NCI-H82 treated with DMSO at 0.1 percent for 48 hours (cell line): ENCODE data around the gene GLCE.

Experiments
- DNase-seq: peaks from one replicate; lab custom pipeline; 2025; ENCODE audit not compliant: unreplicated experiment; lab: John Stamatoyannopoulos, UW

Gene GLCE

DNA sequence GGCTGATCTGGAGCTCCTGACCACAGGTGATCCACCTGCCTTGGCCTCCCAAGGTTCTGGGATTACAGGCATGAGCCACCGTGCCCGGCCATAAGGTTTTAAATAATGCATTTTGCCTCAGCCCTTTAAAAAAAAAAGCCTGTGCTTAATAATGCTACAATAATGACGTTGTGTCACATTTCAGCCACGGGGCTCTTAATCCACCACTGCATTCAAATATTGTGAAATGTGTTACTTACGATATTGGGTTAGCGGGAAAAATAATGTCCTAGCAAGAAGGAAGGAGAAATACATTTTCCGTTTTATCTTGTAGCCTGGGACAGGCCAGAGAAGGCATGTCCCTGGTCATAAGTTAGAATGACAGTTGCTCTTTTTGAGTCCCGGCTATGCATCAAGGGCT is 155.9 kb downstream of the GLCE start:
- no peak for DNase-seq

DNA sequence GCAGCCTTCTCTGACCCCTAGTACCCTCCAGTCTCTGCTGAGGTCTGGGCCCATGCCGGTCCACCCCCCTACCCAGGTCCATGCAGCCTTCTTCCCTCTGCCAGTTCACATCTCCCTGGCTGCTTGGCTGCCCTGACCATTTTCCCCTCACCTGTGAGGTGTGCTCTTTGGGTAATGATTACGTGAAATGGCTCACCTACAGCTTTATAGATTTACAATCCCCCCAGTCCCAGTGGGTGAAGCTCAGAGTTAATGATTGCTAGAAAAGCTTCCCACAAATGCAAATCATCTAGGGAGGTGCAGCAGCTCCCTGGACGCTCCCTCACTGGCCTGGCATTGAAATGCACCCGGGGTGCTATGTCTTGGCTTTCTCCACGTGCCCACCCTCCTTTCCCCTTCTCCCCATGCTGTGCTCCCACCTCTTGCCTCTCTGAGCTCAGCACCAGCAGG is 157.0 kb downstream of the GLCE start:
- no peak for DNase-seq

DNA sequence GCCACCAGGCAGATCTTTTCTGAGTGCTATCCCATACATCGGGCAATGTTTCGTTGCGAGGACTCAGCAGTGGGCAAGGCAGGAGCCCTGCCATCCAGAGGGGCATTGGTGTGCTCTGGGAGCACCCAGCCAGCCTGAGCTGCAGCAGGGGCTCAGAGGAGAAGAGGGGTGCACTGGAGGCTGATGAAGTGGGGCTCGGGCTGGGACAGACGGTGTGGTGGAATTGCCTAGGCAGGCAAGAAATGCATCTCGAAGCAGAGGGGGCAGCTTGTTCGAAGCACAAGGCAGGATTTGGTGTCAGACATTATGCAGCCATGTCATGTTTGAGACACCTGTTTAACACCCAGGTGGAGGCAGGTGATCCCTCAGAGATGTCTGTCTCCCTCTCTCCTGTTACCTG is 157.6 kb downstream of the GLCE start:
- DNase-seq, result no peak

DNA sequence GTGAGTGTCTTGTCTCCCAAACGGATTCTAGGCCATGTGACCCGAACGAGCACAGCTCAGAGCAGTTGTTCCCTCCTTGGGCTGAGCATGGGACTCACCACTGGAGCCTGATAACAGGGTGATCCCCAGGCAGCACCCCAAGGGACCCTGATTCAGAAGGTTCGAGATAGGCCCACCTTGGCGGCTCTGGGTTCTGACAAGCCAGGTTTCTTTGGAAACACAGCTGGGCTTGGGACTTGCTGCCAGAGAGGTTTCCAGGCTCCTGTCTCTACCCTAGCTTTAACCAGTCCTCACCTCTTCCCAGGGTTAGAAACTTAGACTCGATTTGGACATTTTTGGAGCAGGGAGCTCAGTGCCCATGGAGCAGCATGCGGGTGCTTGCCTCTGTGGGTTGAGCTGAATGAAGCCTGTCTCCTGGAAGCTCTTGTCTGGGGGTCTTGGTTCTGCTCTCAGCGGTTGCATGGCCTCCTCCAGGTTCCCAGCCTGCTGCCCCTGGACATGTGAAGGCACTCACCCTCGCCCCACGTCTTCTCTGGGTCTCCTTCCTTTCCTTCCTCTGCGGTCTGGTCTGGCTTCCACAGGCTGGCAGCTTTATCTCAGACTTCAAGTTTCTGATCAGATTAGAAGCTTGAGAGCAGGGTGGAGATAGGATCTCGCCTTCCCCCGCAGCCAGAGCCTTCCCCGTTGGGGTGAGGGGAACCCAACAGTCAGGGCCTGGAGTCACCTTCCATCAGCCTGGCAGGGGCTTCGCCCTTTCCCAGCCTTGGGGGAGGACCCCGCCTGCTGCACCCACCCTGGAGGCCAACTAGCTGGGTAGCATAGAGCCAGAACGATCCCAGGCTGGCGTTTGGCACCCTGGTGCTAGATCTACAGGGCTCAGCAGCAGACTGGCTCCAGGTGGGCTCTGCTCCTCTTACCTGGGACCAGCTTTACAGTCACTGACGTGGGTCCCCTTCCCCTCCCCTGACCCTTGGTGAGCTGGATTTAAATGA is 159.2 kb downstream of the GLCE start:
- DNase-seq, result no peak

DNA sequence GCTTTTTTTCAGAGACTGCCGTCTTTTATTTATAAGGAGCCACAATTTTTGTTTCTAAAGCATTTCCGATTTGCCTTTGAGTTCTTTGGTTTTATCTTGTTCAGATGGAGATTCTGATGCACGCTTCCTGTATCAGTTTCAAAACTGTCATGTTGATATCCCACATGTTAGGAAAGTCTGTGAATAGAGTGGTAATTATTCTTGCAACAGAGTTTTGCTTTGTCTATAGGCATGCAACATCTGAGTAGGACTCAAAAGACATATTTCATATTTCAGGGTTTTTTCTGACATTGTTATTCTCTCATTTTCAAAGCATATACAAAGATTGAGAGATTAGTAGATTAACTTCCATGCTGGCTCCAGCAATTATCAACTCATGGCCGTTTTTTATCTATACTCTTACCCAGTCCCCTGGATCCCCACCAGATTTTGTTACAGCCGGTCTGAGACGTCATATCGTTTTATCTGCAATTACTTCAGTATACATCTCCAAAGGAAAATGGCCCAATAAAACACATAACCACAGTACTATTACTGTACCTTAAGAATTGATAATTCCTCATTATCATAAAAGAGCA is 160.6 kb downstream of the GLCE start:
- no peak for DNase-seq
